Sigmoid colon (tissue), 4 donors: ENCODE measurements around the gene PRG2.

Source experiments
- POLR2AphosphoS5 ChIP-seq, 4 donors: sonication (generic); formaldehyde crosslinking; IDR thresholded peaks; one replicate each; pipeline ENCODE4 v1.6.1; 2017; ENCODE audit warnings: antibody characterized with exemption in 4 of 4
- TF ChIP-seq, protein P1 (sequence below), 4 experiments: fragments of 450-650 bp in 3 of 4; fragments of 200-600 bp in 1 of 4; IDR thresholded peaks; one replicate each; pipeline ENCODE4 v1.5.1; 2016 to 2019; ENCODE audit warnings: antibody characterized with exemption in 4 of 4, mild to moderate bottlenecking in 3 of 4, moderate library complexity in 2 of 4

DNA sequence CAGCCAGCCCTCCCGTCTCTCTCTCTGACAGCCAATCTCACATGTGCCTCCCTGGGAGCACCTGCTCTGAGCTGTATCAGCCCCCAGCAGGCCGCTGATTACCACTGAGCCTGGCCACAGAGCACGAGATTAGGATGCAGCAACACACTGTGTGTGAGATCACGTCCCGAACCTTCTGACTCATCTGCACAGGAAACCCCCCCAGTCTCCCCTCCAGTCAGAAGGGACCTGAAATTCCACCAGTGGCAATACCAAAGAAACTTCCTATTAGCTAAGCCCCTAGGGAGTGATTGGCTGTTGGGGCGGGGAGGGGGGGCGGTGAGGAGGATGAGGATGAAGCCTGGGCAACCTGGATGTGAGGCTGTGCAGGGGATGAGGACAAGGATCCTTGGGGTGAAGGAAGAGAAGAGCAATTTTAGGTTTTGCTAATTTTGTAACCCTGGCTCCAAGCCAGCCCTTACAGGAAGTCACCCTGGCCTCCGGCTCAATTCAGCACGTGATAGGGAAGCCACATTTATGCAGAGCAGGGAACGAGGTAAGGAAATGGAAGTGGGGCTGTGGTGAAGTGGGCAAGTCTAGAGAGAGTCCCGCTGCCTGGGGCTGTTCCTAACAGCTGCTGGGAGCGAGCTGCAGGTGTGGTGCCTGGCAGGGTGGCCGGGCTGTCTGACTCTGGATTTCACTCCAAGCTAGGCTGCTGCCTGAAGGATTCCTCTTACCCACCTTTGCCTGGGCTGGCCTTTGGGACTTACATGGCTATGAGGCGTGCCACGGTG is 34.5 kb upstream of the PRG2 start:
- TF ChIP-seq, protein P1, sequence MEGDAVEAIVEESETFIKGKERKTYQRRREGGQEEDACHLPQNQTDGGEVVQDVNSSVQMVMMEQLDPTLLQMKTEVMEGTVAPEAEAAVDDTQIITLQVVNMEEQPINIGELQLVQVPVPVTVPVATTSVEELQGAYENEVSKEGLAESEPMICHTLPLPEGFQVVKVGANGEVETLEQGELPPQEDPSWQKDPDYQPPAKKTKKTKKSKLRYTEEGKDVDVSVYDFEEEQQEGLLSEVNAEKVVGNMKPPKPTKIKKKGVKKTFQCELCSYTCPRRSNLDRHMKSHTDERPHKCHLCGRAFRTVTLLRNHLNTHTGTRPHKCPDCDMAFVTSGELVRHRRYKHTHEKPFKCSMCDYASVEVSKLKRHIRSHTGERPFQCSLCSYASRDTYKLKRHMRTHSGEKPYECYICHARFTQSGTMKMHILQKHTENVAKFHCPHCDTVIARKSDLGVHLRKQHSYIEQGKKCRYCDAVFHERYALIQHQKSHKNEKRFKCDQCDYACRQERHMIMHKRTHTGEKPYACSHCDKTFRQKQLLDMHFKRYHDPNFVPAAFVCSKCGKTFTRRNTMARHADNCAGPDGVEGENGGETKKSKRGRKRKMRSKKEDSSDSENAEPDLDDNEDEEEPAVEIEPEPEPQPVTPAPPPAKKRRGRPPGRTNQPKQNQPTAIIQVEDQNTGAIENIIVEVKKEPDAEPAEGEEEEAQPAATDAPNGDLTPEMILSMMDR (IDR thresholded peaks at IDR 0.05), result no peak
- peak in 2 of 4 donors; percentile 48 to 73 for TF ChIP-seq POLR2AphosphoS5 (IDR thresholded peaks at IDR 0.05)
